HG03139 (cell line): Measurements from ENCODE around the gene DHX29.
A peak's percentile ranks its signal among the peaks of the same experiment; 100 is the strongest.
"Not testable (repeated sequence)": the region's sequence is repeated elsewhere in the genome, so short reads cannot be mapped to it uniquely, and the experiment has no call there.

Experiments
- ATAC-seq: cut with Tn5 transposase; IDR thresholded peaks from one replicate; pipeline ENCODE4 v1.9.1; 2021; ENCODE audit not compliant: unreplicated experiment

Gene DHX29

GRCh38 chr5:55307383-55308253 lies at the start of gene DHX29, which contains the start of gene MTREX:
DHX29 (minus strand) TSS chr5:55307694; CDS start chr5:55307573, 121 bp downstream.
MTREX (plus strand) TSS chr5:55307989; CDS start chr5:55308014, 25 bp downstream.
- peak; percentile 90 for ATAC-seq

DNA sequence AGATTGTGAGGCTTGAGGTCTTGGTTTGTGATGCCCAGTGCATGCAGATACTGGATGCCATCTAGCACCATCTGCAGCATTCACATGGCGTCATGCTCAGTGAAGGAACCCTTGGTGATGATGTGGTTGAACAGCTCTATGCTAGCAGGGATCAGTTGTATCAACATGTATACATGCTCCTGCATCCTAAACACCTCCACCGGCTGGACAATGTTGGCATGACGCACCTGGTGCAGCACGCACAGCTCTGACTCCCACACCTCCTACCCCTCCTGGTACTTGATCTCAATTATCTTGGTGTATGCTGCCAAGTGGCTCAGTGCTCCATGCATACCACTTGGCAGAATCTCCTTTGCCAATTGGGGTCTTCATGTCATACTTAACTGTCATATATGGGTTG lies 49.4 kb upstream of the DHX29 start:
- no peak for ATAC-seq

- no peak for ATAC-seq
Observed at GRCh38 chr5:55350754-55351153, 43.3 kb upstream of the DHX29 start.

- no peak for ATAC-seq
Observed at GRCh38 chr5:55347786-55348185, 40.3 kb upstream of the DHX29 start.

DNA sequence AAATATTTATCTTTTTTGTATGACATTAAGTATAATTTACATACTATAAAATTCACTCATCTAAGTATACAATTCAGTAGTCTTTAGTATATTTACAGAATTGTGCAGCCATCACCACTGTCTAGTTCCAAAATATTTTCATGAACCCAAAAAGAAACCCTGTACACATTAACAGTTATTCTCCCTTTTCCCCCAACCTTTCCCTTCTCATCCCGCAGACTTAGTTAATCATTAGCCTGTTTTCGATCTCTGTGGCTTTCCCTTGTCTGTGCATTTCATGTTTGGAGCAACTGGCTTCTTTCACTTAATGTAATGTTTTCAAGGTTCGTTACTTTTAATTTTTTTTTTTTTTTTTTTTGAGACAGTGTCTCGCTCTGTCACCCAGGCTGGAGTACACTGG lies 37.8 kb upstream of the DHX29 start:
- ATAC-seq, result no peak

- ATAC-seq, result no peak
Observed at GRCh38 chr5:55344392-55344992, 37.0 kb upstream of the DHX29 start.

DNA sequence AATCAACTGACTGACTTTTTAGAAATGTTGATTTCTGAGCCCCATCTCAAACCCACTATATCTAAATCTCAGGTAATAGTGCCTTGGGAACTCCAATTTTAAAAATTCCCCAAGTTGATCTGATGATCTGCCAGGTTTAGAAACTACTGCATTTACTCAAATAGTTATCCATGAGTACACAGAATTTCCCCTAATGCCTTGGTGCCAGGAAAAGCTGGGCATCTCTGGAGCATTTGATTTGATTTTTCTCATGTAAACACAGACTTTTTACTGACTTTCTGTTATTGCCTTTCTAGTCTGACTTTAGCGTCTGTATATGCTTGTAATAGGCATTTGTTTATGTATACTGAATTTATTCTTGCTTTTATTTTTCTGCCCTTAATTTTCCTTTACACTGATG lies 36.1 kb upstream of the DHX29 start:
- ATAC-seq, result no peak

DNA sequence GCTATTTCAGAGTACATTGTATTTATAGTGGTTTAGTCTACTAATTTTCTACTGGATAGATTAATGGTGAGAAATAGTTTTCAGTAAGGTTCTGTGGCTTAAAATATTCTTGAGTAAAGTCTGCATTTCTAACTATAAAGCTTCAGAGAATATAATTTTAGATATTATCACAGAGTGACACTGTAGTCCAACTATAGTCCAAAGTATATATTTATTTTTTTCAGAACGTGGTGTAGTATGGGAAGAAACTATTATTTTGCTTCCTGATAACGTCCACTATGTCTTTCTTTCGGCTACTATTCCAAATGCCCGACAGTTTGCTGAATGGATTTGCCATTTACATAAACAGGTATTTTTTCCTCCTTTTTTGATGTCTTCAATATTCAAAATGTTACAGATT lies 35.6 kb upstream of the DHX29 start:
- ATAC-seq, result no peak

DNA sequence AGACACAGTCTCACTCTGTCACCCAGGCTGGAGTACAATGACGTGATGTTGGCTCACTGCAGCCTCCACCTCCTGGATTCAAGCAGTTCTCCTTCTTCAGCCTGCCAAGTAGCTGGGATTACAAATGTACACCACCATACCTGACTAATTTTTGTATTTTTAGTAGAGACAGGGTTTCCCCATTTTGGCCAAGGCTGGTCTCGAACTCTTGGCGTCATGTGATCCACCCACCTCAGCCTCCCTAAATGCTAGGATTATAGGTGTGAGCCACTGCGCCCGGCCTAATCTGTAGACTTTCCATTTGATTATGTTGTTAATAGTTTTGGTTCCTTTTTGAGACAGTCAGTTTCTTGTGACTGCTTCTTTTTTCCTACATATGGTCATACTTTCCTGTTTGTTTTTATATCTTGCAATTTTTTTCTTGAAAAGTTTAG lies 31.3 kb upstream of the DHX29 start:
- no peak for ATAC-seq

DNA sequence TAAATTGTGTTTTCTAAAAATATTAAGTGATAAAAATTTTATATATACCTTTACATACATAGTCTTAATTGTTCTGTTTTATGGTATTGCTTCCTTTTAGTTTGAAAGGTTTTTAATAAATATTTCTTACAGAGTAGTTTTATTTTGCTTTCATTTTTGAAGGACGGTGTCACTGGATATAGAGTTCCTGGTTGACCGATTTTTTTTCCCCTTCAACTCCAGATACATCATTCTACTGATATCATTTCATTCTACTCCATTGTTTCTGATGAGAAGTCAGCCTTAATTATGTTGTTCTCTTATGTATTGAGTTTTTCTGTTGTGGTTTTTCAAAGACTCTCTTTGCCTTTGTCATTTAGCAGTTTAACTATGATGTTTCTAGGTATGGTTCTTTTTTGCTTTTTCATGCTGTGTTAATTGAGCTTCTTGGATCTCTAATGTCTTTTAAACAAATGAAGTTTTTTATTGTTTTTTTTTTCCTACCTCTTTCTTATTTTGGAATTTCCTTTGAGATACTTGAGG lies 30.7 kb upstream of the DHX29 start:
- no peak for ATAC-seq

DNA sequence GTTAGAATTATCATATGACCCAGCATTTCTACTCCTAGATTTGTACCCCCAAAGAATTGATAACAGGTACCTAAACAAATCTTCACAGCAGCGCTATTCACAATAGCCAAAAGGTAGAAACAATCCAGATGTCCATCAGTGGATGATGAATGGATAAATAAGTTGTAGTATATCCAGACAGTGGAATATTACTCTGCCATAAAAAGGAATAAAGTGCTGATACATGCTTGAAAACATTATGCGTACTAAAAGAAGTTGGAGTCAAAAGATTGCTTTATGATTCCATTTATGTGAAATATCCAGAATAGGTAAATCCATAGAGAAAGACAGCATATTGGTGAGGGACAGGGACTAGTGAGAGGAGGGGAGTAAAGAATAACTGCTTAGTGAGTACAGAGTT lies 26.3 kb upstream of the DHX29 start:
- no peak for ATAC-seq

DNA sequence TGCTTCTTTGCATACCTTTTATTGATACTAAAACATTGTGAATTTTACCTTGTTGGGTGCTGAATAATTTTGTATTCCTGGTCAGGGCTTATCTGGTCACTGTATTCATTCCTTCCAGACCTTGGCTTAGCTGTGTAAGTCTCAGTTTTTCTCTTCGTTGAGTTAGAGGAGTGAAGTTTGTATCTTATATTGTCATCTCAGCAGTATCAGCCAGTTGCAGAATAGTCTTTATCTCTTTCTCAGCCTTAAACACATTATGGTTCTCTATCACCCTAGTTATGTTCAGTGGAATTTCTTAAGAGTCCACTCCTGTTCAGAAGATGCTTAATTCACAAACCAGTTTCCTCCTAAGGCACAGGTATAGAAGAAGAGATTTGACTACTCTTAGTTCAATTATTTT lies 25.5 kb upstream of the DHX29 start:
- ATAC-seq, result no peak

DNA sequence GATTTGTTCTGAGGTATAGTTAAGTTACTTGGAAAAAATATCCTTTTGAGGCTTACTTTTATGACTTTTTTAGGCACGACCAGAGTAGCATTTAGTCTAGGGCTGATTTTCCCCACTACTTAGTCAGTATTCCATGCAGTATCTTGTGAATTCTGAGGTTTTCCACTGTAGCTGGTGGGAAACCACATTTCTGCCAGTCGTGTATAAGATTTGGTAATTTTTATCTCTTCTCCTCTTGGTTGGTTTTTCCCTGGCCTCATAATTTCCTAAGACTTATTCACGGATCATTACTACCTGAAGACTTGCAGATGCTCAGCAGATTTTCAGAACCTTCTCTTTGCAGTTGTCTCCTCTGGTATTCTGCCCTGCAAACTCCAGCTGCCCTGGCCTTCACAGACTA lies 23.8 kb upstream of the DHX29 start:
- no peak for ATAC-seq

GRCh38 chr5:55327281-55327680 lies 19.8 kb upstream of the DHX29 start:
- no peak for ATAC-seq

GRCh38 chr5:55325621-55326020 lies 18.1 kb upstream of the DHX29 start:
- ATAC-seq, result no peak

DNA sequence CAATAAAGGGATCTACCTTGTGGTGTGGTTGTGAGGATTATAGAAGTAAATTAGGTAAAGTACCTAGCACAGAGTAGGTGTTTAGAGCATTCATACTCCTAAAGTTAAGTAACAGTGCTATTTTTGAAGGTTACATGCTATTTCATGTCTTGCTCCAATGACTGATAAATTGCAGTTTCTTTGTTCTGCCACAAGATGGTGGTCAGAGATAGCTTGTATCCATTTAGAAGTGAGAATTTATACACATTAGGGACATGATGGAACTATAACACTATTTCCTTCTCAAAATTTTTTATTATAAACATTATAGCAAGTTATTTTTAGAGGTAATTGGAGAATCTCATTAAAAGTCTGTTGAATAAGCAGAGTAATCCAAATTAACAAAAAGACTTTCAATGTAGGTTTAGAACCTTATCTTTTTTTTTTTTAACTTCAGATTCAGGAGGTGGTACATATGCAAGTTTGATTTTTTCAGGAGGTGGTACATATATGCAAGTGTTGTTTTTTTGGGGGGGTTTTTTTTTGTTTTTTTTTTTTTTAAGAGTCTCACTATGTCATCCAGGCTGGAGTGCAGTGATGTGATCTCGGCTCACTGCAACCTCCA lies 17.4 kb upstream of the DHX29 start:
- no peak for ATAC-seq

- no peak for ATAC-seq
Observed at GRCh38 chr5:55324006-55324405, 16.5 kb upstream of the DHX29 start.

GRCh38 chr5:55320571-55320970 lies 13.1 kb upstream of the DHX29 start:
- ATAC-seq, result no peak

- ATAC-seq, result no peak
Observed at GRCh38 chr5:55319491-55319890, 12.0 kb upstream of the DHX29 start.

- ATAC-seq, result not testable (repeated sequence)
Observed at GRCh38 chr5:55318237-55318636, 10.7 kb upstream of the DHX29 start.

DNA sequence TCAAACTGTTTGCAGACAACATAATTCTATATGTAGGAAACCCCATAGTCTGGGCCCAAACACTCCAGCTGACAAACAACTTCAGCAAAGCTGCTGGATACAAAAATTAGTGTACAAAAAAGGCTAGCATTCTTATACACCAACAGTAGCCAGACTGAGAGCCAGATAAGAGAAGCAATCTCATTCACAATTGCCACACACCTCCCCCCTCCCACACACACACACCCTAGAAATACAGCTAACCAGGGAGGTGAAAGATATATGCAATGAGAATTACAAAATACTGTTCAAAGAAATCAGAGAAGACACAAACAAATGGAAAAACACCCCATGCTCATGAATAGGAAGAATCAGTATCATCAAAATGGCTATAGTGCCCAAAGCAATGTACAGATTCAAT lies 9.3 kb upstream of the DHX29 start:
- no peak for ATAC-seq

GRCh38 chr5:55316289-55316688 lies 8.8 kb upstream of the DHX29 start:
- ATAC-seq, result no peak
